Measurements from ENCODE around the gene ST8SIA6. TPM values are rescaled to one million over a fixed set of nuclear protein-coding genes. Genes with fewer than 3 reads are reported as not detected.
A peak's percentile ranks its signal among the peaks of the same experiment; 100 is the strongest.

Gene ST8SIA6
- total and polyA plus RNA-seq, 9 of the 15 experiments (the other 6 are each of a cell fraction or from before 2014, with no cell fraction given) = 0.69 to 6.7 (median 5.0) TPM

DNA sequence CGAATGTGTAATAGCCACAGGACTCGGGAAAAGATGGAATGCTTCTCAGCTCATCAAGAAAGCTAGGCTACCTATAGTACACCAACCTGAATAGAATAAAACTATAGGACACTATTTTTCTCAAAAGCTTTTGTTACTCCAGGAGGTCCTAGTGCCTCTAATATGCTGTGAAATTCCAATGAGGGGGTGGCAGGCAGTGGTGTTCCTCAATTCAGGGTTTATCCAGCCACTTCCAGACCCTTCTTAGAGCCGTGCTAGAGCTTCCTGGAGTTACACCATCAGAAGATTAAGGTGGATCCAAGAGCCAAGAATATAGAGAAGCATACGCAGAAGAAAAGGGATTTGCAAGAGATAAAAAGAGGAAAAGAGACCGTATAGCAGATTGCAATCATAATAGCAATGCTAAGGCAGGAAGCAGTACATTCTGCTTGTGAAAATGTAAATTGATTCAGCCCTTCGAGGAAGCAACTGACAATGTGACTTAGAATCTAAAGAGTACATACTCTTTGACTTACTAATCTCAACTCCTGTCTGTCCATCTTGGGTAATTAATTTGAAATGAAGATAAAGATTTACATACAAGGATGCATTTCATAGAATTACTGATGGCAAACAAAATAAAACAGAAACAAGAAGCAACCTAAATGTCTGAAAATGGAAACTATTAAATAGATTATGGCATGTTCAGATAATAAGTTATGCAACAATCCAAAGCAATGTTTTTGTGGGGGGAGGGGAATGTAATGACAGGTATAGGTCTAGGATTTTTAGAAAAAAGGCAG is 2.1 kb downstream of the ST8SIA6 start (continued):
- TF ChIP-seq CBX1 (IDR thresholded peaks at IDR 0.05; ENCODE audit: low read depth) (no peak), TAF9B (IDR thresholded peaks at IDR 0.05; ENCODE audit: partially characterized antibody) (no peak), ZNF347 (CRISPR knock-in tag; IDR thresholded peaks at IDR 0.05; ENCODE audit: low read depth) (no peak), ZNF124 (CRISPR knock-in tag; IDR thresholded peaks at IDR 0.05) (no peak), PBX2 (CRISPR knock-in tag; IDR thresholded peaks at IDR 0.05; ENCODE audit: low read depth) (no peak), PBX2 (tag; conservative IDR thresholded peaks at IDR 0.05; ENCODE audit: low read depth) (0 out of 2 replicates have a peak, but pooled peaks have one; percentile 18), XRCC4 (IDR thresholded peaks at IDR 0.05; ENCODE audit: extremely low read depth, insufficient read depth, insufficient read length) (no peak), HDAC3 (IDR thresholded peaks at IDR 0.05; ENCODE audit: borderline replicate concordance, partially characterized antibody) (peak; percentile 45), THRA (IDR thresholded peaks at IDR 0.05) (no peak), DPF2 (IDR thresholded peaks at IDR 0.05) (peak; percentile 62; the same call in 1 of the 2 replicates), LEF1 (IDR thresholded peaks at IDR 0.05) (no peak), NFRKB (IDR thresholded peaks at IDR 0.05; ENCODE audit: low read depth) (peak; percentile 21; the same call in 1 of the 2 replicates), KDM1A (IDR thresholded peaks at IDR 0.05) (no peak), ZNF232 (CRISPR knock-in tag; IDR thresholded peaks at IDR 0.05) (no peak), DMBX1 (CRISPR knock-in tag; IDR thresholded peaks at IDR 0.05; ENCODE audit: borderline replicate concordance) (no peak), ZNF511 (CRISPR knock-in tag; IDR thresholded peaks at IDR 0.05) (no peak), TBP (optimal IDR thresholded peaks at IDR 0.05; ENCODE audit: low read depth, low read length) (no peak), KDM5B (IDR thresholded peaks at IDR 0.05; ENCODE audit: insufficient replicate concordance, low read depth, low read length) (no peak)
- TF ChIP-seq, protein P1, sequence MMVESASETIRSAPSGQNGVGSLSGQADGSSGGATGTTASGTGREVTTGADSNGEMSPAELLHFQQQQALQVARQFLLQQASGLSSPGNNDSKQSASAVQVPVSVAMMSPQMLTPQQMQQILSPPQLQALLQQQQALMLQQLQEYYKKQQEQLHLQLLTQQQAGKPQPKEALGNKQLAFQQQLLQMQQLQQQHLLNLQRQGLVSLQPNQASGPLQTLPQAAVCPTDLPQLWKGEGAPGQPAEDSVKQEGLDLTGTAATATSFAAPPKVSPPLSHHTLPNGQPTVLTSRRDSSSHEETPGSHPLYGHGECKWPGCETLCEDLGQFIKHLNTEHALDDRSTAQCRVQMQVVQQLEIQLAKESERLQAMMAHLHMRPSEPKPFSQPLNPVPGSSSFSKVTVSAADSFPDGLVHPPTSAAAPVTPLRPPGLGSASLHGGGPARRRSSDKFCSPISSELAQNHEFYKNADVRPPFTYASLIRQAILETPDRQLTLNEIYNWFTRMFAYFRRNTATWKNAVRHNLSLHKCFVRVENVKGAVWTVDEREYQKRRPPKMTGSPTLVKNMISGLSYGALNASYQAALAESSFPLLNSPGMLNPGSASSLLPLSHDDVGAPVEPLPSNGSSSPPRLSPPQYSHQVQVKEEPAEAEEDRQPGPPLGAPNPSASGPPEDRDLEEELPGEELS (CRISPR knock-in tag; IDR thresholded peaks at IDR 0.05; ENCODE audit: borderline replicate concordance) = no peak
- TF ChIP-seq, protein P2, sequence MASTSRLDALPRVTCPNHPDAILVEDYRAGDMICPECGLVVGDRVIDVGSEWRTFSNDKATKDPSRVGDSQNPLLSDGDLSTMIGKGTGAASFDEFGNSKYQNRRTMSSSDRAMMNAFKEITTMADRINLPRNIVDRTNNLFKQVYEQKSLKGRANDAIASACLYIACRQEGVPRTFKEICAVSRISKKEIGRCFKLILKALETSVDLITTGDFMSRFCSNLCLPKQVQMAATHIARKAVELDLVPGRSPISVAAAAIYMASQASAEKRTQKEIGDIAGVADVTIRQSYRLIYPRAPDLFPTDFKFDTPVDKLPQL (IDR thresholded peaks at IDR 0.05; ENCODE audit: extremely low read depth, insufficient read length) = no peak

Measured in K562 (cell line).